ENCODE data around the gene SAT2.
A peak's percentile ranks its signal among the peaks of the same experiment; 100 is the strongest.

Gene SAT2

DNA sequence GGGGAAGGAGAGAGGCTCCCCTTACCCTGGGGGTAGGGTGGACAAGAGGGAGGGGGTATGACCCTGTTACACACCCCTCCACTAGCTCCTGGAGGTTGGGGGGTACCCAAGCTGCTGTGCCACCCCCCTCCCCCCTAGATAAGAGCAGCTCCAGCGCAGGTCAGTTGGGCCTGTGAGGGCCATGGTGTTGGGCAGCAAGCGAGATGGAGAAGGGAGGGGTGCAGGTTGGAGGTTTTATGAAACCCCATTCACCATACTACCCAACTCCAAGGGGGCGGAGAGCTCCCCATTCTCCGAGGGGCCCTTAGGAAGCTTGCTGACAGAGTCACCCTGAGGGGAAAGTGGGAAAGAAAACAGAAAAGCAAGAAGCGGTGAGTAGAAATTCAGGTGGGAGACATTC, 36.0 kb downstream of the SAT2 start:
- DNase-seq (ENCODE audit: low read depth, low spot score) = no peak

DNA sequence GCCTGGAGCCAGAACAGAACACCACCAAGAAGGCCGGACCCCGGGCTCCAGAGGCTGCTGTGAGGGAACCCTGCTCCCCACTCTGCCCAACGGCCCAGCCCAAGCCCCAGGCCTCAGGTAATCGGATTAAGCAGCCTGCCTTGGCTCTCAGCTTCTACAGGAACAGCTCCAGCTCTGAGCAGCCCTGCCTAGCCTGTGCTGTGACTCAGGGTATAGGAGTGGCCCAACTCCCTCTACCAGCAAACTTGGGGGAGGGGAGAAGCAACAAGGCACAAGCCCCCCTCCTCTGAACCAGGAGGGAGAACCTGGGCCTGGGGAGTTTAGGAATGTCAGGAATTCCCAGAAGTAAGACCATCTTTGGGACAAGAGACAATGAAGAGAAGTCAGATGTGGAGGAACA, 36.9 kb downstream of the SAT2 start:
- DNase-seq (ENCODE audit: low read depth, low spot score) = no peak

- no peak for DNase-seq (ENCODE audit: low read depth, low spot score)
These were observed 37.5 kb downstream of the SAT2 start, which contains the start of gene SOX15 for GRCh38 chr17:7589891-7590691. Gene SOX15, minus strand, starts transcription at chr17:7590094. Its CDS starts 418 bp downstream, at chr17:7589676.

DNA sequence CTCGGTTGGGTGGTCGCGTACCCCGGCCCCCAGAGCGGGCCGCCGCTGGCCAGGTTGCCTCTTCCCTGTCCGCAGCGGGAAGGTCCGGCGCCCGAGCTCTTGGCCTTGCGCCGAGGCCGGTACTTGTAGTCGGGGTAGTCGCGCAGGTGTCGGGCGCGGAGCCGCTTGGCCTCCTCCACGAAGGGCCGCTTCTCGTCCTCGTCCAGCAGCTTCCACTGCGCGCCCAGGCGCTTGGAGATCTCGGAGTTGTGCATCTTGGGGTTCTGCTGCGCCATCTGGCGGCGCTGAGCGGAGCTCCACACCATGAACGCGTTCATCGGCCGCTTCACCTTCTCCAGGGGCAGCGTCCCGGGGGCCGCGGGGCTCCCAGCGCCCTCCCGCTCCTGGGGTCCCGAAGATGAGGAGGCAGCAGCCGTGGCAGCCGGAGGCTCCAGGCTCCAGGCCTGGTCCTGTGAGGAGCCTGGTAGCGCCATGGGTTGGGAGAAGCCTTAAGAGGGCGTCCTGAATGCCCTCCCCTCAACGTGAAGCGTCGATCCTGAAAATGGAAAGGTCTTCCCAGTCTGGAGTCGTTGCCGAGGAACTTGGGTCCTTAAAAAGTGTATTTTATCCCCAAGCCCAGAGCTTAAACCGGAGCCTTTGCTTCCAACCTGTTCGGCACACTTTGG, 38.3 kb downstream of the SAT2 start:
- DNase-seq (ENCODE audit: low read depth, low spot score) = no peak

GRCh38 chr17:7588553-7589203, 38.9 kb downstream of the SAT2 start:
- DNase-seq (ENCODE audit: low read depth, low spot score) = no peak

DNA sequence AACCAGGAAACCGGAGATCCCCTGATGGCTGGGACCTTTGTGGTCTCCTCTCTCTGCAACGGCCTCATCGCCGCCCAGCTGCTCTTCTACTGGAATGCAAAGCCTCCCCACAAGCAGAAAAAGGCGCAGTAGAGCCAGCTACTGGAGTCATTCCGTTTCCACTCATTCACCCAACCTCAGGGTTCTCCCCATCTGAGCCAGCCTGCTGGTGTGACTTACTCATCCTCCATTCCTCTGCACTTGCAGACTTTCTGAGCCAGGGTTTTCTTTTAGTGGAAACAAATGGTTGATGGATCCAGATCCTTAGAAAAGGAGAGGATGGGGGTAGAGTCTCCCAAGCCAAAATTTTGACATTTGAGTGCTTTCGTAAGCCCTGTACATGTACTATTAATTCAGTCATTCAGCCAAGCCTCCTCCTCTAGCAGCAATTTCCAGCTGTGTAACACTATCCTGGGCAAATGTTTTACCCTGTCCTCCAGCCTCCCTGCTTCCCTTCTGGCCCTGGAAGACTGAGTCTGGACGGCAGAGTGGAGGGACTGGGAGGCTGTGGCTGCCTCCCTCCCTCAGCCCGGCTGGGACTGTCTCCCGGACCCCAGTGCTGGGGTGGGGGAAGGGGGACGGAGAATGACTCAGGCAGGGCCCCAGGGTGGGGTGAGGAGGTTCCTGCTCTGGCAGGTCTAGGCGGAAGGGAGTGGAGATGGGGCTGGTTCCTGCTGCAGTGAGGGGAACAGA, 40.0 kb downstream of the SAT2 start:
- DNase-seq (ENCODE audit: low read depth, low spot score) = no peak

GRCh38 chr17:7586673-7587419, 40.8 kb downstream of the SAT2 start:
- no peak for DNase-seq (ENCODE audit: low read depth, low spot score)

DNA sequence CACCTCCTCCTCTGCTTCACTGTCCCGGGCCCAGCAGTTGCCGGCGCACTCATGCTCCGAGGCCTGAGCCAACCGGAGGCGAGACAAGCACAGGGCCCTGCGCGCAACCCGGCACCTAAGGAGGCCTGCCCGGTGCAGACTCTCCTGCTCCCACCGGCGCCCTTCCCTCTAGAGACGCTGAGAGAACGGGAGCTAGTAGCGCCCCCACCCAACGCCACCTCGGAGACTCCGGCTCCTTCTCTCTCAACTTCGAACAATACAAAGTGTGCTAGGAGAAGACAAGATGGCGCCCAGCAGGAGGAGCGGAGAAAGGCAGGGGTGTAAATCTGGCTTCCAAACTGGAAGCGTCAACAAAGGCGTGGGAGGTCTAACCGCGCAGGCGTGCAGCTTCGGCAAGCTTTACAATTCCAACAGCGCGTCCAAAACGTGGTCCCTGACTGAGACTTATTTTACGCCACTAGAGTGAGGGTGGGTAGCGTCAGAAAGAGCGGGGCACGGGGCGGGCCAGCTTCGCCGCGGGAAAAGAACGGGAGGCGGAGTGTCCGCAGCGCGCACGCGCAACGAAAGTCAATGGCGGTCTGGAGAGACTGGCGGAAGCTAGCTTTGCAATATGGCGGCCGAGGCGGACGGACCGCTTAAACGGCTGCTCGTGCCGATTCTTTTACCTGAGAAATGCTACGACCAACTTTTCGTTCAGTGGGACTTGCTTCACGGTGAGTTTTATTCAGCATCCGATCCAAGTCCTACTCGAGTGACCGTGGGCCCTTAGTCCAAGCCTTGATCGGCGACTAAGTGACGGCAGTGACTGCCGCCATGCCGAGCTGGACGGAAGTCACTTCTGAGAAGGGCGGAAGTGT, 44.1 kb downstream of the SAT2 start, which contains the start of gene MPDU1:
Gene MPDU1 (plus strand): TSS at position 600 of the 857 bp plus-strand sequence. CDS start 11 bp downstream, at position 611.
- DNase-seq (ENCODE audit: low read depth, low spot score) = peak; percentile 94

DNA sequence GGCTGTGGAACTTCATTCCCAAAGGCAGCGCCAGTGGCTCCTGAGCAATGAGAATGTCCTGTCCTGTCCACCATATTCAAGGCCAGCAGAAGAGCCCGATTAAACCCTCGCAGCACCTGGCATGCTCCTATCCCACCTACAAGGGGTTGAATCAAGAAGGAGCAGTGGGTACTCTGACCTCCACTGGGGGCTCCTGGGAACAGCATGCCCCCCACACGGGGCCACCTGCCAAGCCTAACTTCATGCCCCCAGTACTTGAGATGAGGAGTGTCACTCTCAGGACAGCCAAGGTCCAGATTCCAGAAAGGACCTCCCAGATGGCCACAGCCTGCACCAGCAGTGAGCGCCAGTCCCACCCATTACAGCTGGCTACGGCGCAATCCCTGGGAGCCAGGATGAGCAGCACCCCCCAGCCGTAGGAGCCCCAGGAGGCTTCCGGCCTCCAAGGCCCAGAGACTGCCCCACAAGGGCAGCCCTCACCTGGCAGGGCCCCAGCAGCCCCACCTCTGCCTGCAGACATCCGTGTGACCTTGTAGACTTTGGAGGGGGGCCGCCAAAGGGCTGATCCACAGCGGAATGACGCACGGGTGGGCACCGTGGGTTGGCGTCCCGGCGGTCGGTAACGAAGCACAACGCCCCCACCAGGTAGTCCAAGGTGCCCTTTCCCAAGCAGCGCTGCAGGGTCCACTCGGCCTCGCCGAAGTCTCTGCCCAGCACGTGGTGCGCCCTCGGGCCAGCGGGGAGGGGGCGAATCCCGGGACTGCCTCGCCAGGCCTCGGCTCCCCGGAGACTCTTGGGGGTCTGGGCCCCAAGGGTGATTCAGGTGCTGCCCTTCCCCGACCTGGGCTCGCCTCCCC, 45.0 kb downstream of the SAT2 start:
- DNase-seq (ENCODE audit: low read depth, low spot score) = no peak

DNA sequence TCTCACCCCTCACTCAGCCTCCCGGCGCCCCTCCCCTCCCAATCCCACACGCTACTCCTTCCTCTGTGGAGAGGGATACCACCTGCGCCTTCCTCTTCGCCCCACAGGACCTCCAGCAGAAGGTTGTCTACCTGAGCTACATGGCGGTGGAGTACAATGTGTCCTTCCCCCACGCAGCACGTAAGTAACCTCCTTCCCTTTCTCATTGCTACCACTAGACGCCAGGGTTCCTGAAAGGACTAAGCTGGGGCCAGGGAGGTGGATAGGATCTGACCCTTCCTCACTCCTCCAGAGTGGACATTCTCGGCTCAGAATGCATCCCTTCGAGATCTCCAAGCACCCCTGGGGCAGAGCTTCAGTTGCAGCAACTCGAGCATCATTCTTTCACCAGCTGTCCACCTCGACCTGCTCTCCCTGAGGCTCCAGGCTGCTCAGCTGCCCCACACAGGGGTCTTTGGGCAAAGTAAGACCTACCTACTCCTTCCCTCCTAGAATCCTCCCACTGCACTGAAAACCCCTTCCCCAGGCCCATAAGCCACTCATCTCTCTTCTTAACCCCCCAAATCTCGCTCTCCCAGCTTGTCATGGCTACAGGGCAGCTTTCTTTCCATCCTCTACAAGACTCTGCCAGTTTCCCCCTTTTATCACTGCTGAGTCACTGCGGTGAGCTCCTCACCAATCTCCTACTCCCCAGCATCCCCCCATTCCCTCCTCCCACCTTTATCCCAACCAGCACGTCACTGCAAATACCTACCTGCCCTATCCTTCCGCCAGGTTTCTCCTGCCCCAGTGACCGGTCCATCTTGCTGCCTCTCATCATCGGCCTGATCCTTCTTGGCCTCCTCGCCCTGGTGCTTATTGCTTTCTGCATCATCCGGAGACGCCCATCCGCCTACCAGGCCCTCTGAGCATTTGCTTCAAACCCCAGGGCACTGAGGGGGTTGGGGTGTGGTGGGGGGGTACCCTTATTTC, 46.7 kb downstream of the SAT2 start:
- DNase-seq (ENCODE audit: low read depth, low spot score) = no peak

- no peak for DNase-seq (ENCODE audit: low read depth, low spot score)
These were observed 47.6 kb downstream of the SAT2 start for GRCh38 chr17:7579834-7580603.

DNA sequence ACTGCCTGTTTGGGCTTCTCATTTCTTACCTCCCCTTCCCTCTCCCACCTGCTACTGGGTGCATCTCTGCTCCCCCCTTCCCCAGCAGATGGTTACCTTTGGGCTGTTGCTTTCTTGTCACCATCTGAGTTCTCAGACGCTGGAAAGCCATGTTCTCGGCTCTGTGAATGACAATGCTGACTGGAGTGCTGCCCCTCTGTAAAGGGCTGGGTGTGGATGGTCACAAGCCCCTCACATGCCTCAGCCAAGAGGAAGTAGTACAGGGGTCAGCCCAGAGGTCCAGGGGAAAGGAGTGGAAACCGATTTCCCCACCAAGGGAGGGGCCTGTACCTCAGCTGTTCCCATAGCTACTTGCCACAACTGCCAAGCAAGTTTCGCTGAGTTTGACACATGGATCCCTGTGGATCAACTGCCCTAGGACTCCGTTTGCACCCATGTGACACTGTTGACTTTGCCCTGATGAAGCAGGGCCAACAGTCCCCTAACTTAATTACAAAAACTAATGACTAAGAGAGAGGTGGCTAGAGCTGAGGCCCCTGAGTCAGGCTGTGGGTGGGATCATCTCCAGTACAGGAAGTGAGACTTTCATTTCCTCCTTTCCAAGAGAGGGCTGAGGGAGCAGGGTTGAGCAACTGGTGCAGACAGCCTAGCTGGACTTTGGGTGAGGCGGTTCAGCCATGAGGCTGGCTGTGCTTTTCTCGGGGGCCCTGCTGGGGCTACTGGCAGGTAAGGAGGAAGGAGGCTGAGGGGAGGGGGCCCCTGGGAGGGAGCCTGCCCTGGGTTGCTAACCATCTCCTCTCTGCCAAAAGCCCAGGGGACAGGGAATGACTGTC, 48.4 kb downstream of the SAT2 start, which contains the start of gene CD68:
Gene CD68 (plus strand): TSS at position 638 of the 833 bp plus-strand sequence. CDS start 40 bp downstream, at position 678.
- no peak for DNase-seq (ENCODE audit: low read depth, low spot score)

GRCh38 chr17:7577327-7578199, 50.1 kb downstream of the SAT2 start:
- no peak for DNase-seq (ENCODE audit: low read depth, low spot score)

DNA sequence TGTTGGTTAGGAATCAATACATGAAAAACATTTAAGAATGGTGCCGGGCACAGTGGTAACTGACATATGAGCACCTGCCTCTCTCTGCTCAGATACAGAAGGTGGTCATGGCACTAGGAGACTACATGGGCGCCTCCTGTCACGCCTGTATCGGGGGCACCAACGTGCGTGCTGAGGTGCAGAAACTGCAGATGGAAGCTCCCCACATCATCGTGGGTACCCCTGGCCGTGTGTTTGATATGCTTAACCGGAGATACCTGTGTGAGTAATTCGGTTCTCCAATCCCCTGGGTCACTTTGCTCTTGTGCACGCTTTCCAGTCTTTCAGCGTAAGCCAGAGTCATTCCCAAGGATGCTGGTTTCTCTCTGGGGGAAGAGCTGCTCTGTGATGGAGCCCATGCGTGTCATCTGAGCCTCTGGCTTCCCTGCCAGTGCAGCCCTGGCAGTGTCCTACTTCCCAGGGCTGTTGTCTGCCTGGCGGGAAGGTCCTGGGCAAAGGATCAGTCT, 51.1 kb downstream of the SAT2 start:
- no peak for DNase-seq (ENCODE audit: low read depth, low spot score)

All from brain pericyte (primary cell).